Tibial artery (tissue), 4 donors: ENCODE measurements around the gene CRMP1.

Source experiments
- DNase-seq, 2 donors: peaks; one replicate each; pipeline ENCODE4 v3.0.0-alpha.2; 2019
- H3K27ac ChIP-seq, 2 donors: fragments of 200-600 bp; sonication (generic) in 1 of 2; 1 replicate in 1 of 2; 2 replicates in 1 of 2; pipeline ENCODE4 v1.5.1; 2018 to 2019; ENCODE audit warnings: mild to moderate bottlenecking in 1 of 2
- H3K27me3 ChIP-seq, 2 donors: fragments of 200-600 bp; sonication (generic) in 1 of 2; one replicate each; pipeline versions ENCODE4 v1.5.1 to v1.6.0; 2016 to 2019
- H3K36me3 ChIP-seq, 3 donors: fragments of 200-600 bp; sonication (generic) in 2 of 3; one replicate each; pipeline ENCODE4 v1.5.1; 2016 to 2019; ENCODE audit warnings: mild to moderate bottlenecking in 2 of 3
- H3K4me1 ChIP-seq, 4 donors: fragments of 200-600 bp; sonication (generic) in 2 of 4; 1 replicate in 3 of 4; 2 replicates in 1 of 4; pipeline ENCODE4 v1.5.1; 2016 to 2019
- H3K4me3 ChIP-seq, 2 donors: fragments of 200-600 bp; sonication (generic) in 1 of 2; 1 replicate in 1 of 2; 2 replicates in 1 of 2; pipeline ENCODE4 v1.5.1; 2018 to 2019; ENCODE audit warnings: mild to moderate bottlenecking in 2 of 2
- H3K9me3 ChIP-seq, 3 donors: fragments of 200-600 bp; sonication (generic) in 1 of 3; one replicate each; pipeline ENCODE4 v1.5.1; 2016 to 2019
- CTCF ChIP-seq, 2 experiments: fragments of 200-600 bp in 1 of 2; fragments of 450-650 bp in 1 of 2; IDR thresholded peaks; one replicate each; pipeline ENCODE4 v1.5.1; 2017 to 2019; ENCODE audit warnings: antibody characterized with exemption in 2 of 2, mild to moderate bottlenecking in 1 of 2, moderate library complexity in 1 of 2
- intact Hi-C: fragments of 100-400 bp; cut with DNase I; formaldehyde crosslinking; loops from one replicate; pipeline ENCODE4 v1.15.0; 2023; ENCODE audit warnings: low total_unique reads

The CRMP1 gene

GRCh38 chr4:5894266-5894665 is 1.4 kb upstream of the CRMP1 start:
- no peak for DNase-seq
- Histone ChIP-seq H3K27ac (no peak overlapping the region), H3K27me3 (peaks cover 0 to 68% of the 10 kb centered on the region in 2 donors), H3K4me1 (peaks cover 0 to 22% (median 7%) of the 10 kb centered on the region in 4 donors), H3K36me3 (no peaks in the 10 kb centered on the region), H3K4me3 (no peak overlapping the region), H3K9me3 (peaks cover 0 to 4% (median 0%) of the 10 kb centered on the region in 3 donors)
- TF ChIP-seq CTCF (IDR thresholded peaks at IDR 0.05), result no peak
- intact Hi-C loops, result no loop called here

GRCh38 chr4:5893591-5893990 is 705 bp upstream of the CRMP1 start:
- TF ChIP-seq CTCF (IDR thresholded peaks at IDR 0.05), result no peak
- Histone ChIP-seq H3K4me1 (peaks cover 0 to 27% (median 9%) of the 10 kb centered on the region in 4 donors), H3K36me3 (no peaks in the 10 kb centered on the region), H3K27ac (no peak overlapping the region), H3K9me3 (peaks cover 0 to 4% (median 0%) of the 10 kb centered on the region in 3 donors), H3K4me3 (no peak overlapping the region), H3K27me3 (peaks cover 0 to 75% of the 10 kb centered on the region in 2 donors)
- DNase-seq, result no peak
- intact Hi-C loops, result no loop called here

GRCh38 chr4:5892323-5893003 is 423 bp downstream of the CRMP1 start:
- intact Hi-C loops, result no loop called here
- Histone ChIP-seq H3K4me1 (peaks cover 0 to 38% (median 20%) of the 10 kb centered on the region in 4 donors), H3K4me3 (no peak overlapping the region), H3K36me3 (no peaks in the 10 kb centered on the region), H3K9me3 (peaks cover 0 to 4% (median 0%) of the 10 kb centered on the region in 3 donors), H3K27ac (no peak overlapping the region), H3K27me3 (peaks cover 0 to 85% of the 10 kb centered on the region in 2 donors)
- no peak for DNase-seq
- no peak for TF ChIP-seq CTCF (IDR thresholded peaks at IDR 0.05)

- intact Hi-C loops, result no loop called here
- peaks cover 0 to under 1% (median 0%) of the 10 kb centered on the region in 3 donors for H3K9me3 ChIP-seq
- H3K36me3 ChIP-seq, result no peaks in the 10 kb centered on the region
- TF ChIP-seq CTCF (IDR thresholded peaks at IDR 0.05), result no peak
- H3K27ac ChIP-seq, result no peak overlapping the region
- H3K4me3 ChIP-seq, result no peak overlapping the region
- peaks cover 0 to 91% of the 10 kb centered on the region in 2 donors for H3K27me3 ChIP-seq
- peaks cover 0 to 42% (median 23%) of the 10 kb centered on the region in 4 donors for H3K4me1 ChIP-seq
- no peak for DNase-seq
Measured at GRCh38 chr4:5891563-5892322, 1.1 kb downstream of the CRMP1 start.

GRCh38 chr4:5890063-5890727 is 2.7 kb downstream of the CRMP1 start:
- Histone ChIP-seq H3K4me1 (peaks cover 0 to 42% (median 23%) of the 10 kb centered on the region in 4 donors), H3K9me3 (no peaks in the 10 kb centered on the region), H3K27me3 (peaks cover 0 to 94% of the 10 kb centered on the region in 2 donors), H3K36me3 (no peaks in the 10 kb centered on the region), H3K4me3 (no peak overlapping the region), H3K27ac (no peak overlapping the region)
- DNase-seq, result no peak
- intact Hi-C loops, result no loop called here
- TF ChIP-seq CTCF (IDR thresholded peaks at IDR 0.05), result no peak
